ENCODE data around the gene PTPRM. TPM values are rescaled to one million over a fixed set of nuclear protein-coding genes. Genes with fewer than 3 reads are reported as not detected.

The PTPRM gene
- total RNA-seq, 4 donors from 2014 or later, result 22.5 to 92.5 (median 39.2) TPM

GRCh38 chr18:8277270-8277669 lies 710.2 kb downstream of the PTPRM start:
- DNase-seq, result no peak
- Histone ChIP-seq H3K4me3 (no peak overlapping the region), H3K9me3 (no peaks in the 10 kb centered on the region), H3K4me1 (no peaks in the 10 kb centered on the region), H3K36me3 (no peaks in the 10 kb centered on the region), H3K27ac (no peak overlapping the region), H3K27me3 (no peaks in the 10 kb centered on the region)
- TF ChIP-seq CTCF (IDR thresholded peaks at IDR 0.05), result no peak
- no peak for TF ChIP-seq EP300 (IDR thresholded peaks at IDR 0.05; ENCODE audit: low read depth)
- no peak for TF ChIP-seq POLR2AphosphoS5 (IDR thresholded peaks at IDR 0.05)
- TF ChIP-seq POLR2A (IDR thresholded peaks at IDR 0.05), result no peak
- in situ Hi-C loops (cut with MboI; ENCODE audit: low pct_ligation_motif_present in 1 of 4, low pct_unique_long_range_greater_than_20kb in 1 of 4, low sequenced_read_pairs in 3 of 4) (loop anchor here in 1 of 4 donors (25.0 kb wide), 1 partner anchor 90 kb away; no protein-coding TSS in a partner anchor), intact Hi-C loops (cut with DNase I; ENCODE audit: low total_unique reads) (no loop called here)
- WGBS, 2 donors (ENCODE audit: low coverage in 1 of 2), result 29 to 80% methylated on average over 1 of the region's 1 CpG

- TF ChIP-seq CTCF (IDR thresholded peaks at IDR 0.05) (no peak), EP300 (IDR thresholded peaks at IDR 0.05; ENCODE audit: low read depth) (no peak)
- in situ Hi-C loops (cut with MboI; ENCODE audit: low pct_ligation_motif_present in 1 of 4, low pct_unique_long_range_greater_than_20kb in 1 of 4, low sequenced_read_pairs in 3 of 4) (loop anchor here in 1 of 4 donors (25.0 kb wide), 1 partner anchor 92 kb away; no protein-coding TSS in a partner anchor), intact Hi-C loops (cut with DNase I; ENCODE audit: low total_unique reads) (no loop called here)
- H3K4me1 ChIP-seq, result no peaks in the 10 kb centered on the region
- H3K4me3 ChIP-seq, result no peak overlapping the region
- no peak for DNase-seq
- H3K27ac ChIP-seq, result no peak overlapping the region
- H3K36me3 ChIP-seq, result no peaks in the 10 kb centered on the region
- 80 to 85% methylated on average over 9 of the region's 9 CpGs for whole genome bisulfite sequencing, 2 donors (ENCODE audit: low coverage in 1 of 2)
- H3K9me3 ChIP-seq, result no peaks in the 10 kb centered on the region
- H3K27me3 ChIP-seq, result no peaks in the 10 kb centered on the region
Measured at GRCh38 chr18:8279346-8279745, 712.2 kb downstream of the PTPRM start.

- no peaks in the 10 kb centered on the region for H3K4me1 ChIP-seq
- H3K27me3 ChIP-seq, result no peaks in the 10 kb centered on the region
- no peaks in the 10 kb centered on the region for H3K36me3 ChIP-seq
- in situ Hi-C loops (cut with MboI; ENCODE audit: low pct_ligation_motif_present in 1 of 4, low pct_unique_long_range_greater_than_20kb in 1 of 4, low sequenced_read_pairs in 3 of 4) (loop anchor here in 1 of 4 donors (25.0 kb wide), 1 partner anchor 93 kb away; no protein-coding TSS in a partner anchor), intact Hi-C loops (cut with DNase I; ENCODE audit: low total_unique reads) (no loop called here)
- TF ChIP-seq CTCF (IDR thresholded peaks at IDR 0.05), result no peak
- TF ChIP-seq EP300 (IDR thresholded peaks at IDR 0.05; ENCODE audit: low read depth), result no peak
- TF ChIP-seq POLR2A (IDR thresholded peaks at IDR 0.05), result no peak
- TF ChIP-seq POLR2AphosphoS5 (IDR thresholded peaks at IDR 0.05), result no peak
- 95 to 96% methylated on average over 4 to 7 of the region's 7 CpGs for WGBS, 2 donors (ENCODE audit: low coverage in 1 of 2)
- H3K27ac ChIP-seq, result no peak overlapping the region
- no peak for DNase-seq
- no peak overlapping the region for H3K4me3 ChIP-seq
- no peaks in the 10 kb centered on the region for H3K9me3 ChIP-seq
Measured at GRCh38 chr18:8279781-8280330, 712.7 kb downstream of the PTPRM start.

- intact Hi-C loops (cut with DNase I; ENCODE audit: low total_unique reads) (no loop called here), in situ Hi-C loops (cut with MboI; ENCODE audit: low pct_ligation_motif_present in 1 of 4, low pct_unique_long_range_greater_than_20kb in 1 of 4, low sequenced_read_pairs in 3 of 4) (loop anchor here in 1 of 4 donors (25.0 kb wide), 1 partner anchor 97 kb away; no protein-coding TSS in a partner anchor)
- DNase-seq, result no peak
- Histone ChIP-seq H3K27me3 (no peaks in the 10 kb centered on the region), H3K9me3 (no peaks in the 10 kb centered on the region), H3K4me3 (no peak overlapping the region), H3K27ac (no peak overlapping the region), H3K4me1 (no peaks in the 10 kb centered on the region), H3K36me3 (no peaks in the 10 kb centered on the region)
- TF ChIP-seq CTCF (IDR thresholded peaks at IDR 0.05) (no peak), POLR2AphosphoS5 (IDR thresholded peaks at IDR 0.05) (no peak), POLR2A (IDR thresholded peaks at IDR 0.05) (no peak), EP300 (IDR thresholded peaks at IDR 0.05; ENCODE audit: low read depth) (no peak)
- WGBS, 2 donors (ENCODE audit: low coverage in 1 of 2), result 37 to 45% methylated on average over 3 of the region's 3 CpGs
Measured at GRCh38 chr18:8283891-8284585, 716.9 kb downstream of the PTPRM start.
